Hematopoietic multipotent progenitor cell (in vitro differentiated cells): Measurements from ENCODE around the gene ADD1. TPM values are rescaled to one million over a fixed set of nuclear protein-coding genes. Genes with fewer than 3 reads are reported as not detected.

ENCODE experiments used
- DNase-seq, 3 donors: peaks; one replicate each; pipeline ENCODE4 v3.0.0-alpha.2; 2011 to 2015; ENCODE audit warnings: low read depth in 2 of 3, low spot score in 2 of 3
- total RNA-seq: library from RNA; depleted of rRNA; stranded (reverse); fragments of >200 nt; gene quantifications from one replicate; pipeline ENCODE4 v1.2.3, GENCODE V29; 2012

The ADD1 gene
- total RNA-seq, 1 donor = 163 TPM

- no peak for DNase-seq
Measured at GRCh38 chr4:2832309-2832980, 11.2 kb upstream of the ADD1 start.

GRCh38 chr4:2832981-2833670 lies 10.5 kb upstream of the ADD1 start:
- no peak for DNase-seq

GRCh38 chr4:2833671-2834000 lies 10.0 kb upstream of the ADD1 start:
- no peak for DNase-seq

- no peak for DNase-seq
Measured at GRCh38 chr4:2834001-2834921, 9.4 kb upstream of the ADD1 start.

GRCh38 chr4:2835978-2836377 lies 7.7 kb upstream of the ADD1 start:
- no peak for DNase-seq

- DNase-seq = no peak
Measured at GRCh38 chr4:2836391-2836859, 7.2 kb upstream of the ADD1 start.

- no peak for DNase-seq
Measured at GRCh38 chr4:2837110-2837903, 6.3 kb upstream of the ADD1 start.

GRCh38 chr4:2837904-2838496 lies 5.6 kb upstream of the ADD1 start:
- DNase-seq = peak; percentile 47 to 93 (median 80)

GRCh38 chr4:2839060-2839459 lies 4.6 kb upstream of the ADD1 start:
- no peak for DNase-seq

- no peak for DNase-seq
Measured at GRCh38 chr4:2842687-2843262, 869 bp upstream of the ADD1 start.

- DNase-seq = no peak
Measured at GRCh38 chr4:2843941-2844584, 419 bp downstream of the ADD1 start.

- no peak for DNase-seq
Measured at GRCh38 chr4:2846172-2846571, 2.5 kb downstream of the ADD1 start.

- no peak for DNase-seq
Measured at GRCh38 chr4:2847302-2847871, 3.7 kb downstream of the ADD1 start.

- DNase-seq = no peak
Measured at GRCh38 chr4:2848449-2848848, 4.8 kb downstream of the ADD1 start.

GRCh38 chr4:2849267-2850152 lies 5.9 kb downstream of the ADD1 start:
- no peak for DNase-seq

GRCh38 chr4:2850966-2851798 lies 7.5 kb downstream of the ADD1 start:
- DNase-seq = peak in 1 of 3 donors; percentile 53

- peak in 1 of 3 donors; percentile 37 for DNase-seq
Measured at GRCh38 chr4:2852481-2852921, 8.9 kb downstream of the ADD1 start.
